B cell (primary cell): ENCODE data around the gene HTR2A. TPM values are rescaled to one million over a fixed set of nuclear protein-coding genes. Genes with fewer than 3 reads are reported as not detected.

ENCODE experiments used
- ATAC-seq: fragments of 200-7000 bp; cut with Tn5 transposase; one replicate; pipeline ENCODE4 v1.10.0; 2021; ENCODE audit warnings: low read depth, mild to moderate bottlenecking, moderate number of reproducible peaks, moderate library complexity
- CTCF ChIA-PET: fragments of 350-600 bp; sonication (Branson Sonifier 250); formaldehyde crosslinking; loops from one replicate; lab custom pipeline; 2021; ENCODE audit warnings: antibody characterized with exemption, inconsistent platforms; lab: Charles Lee
- POLR2A ChIA-PET: fragments of 350-600 bp; sonication (Branson Sonifier 250); formaldehyde crosslinking; loops from one replicate; lab custom pipeline; 2021; ENCODE audit warnings: antibody characterized with exemption; lab: Charles Lee
- DNase-seq: peaks from one replicate; pipeline ENCODE4 v3.0.0; 2013
- H2AFZ ChIP-seq: 2 replicates; pipeline ENCODE4 v1.6.1; 2012; ENCODE audit warnings: mild to moderate bottlenecking, low read depth, low read length; ENCODE audit not compliant: insufficient read depth, poor library complexity, severe bottlenecking
- H3K27ac ChIP-seq, 2 donors: 1 replicate in 1 of 2; 2 replicates in 1 of 2; pipeline ENCODE4 v1.5.1; 2012 to 2013; ENCODE audit warnings: low read length in 2 of 2, mild to moderate bottlenecking in 2 of 2, moderate library complexity in 1 of 2
- H3K27me3 ChIP-seq, 4 experiments: fragments of 200-600 bp in 1 of 4; sonication (generic) in 1 of 4; replicated peaks in 1 of 4; 1 replicate in 2 of 4; 2 replicates in 2 of 4; pipeline versions ENCODE4 v1.6.1 to v1.7.0; 2013 to 2016; ENCODE audit warnings: low read length in 3 of 4, mild to moderate bottlenecking in 2 of 4, mixed read lengths in 1 of 4, moderate library complexity in 1 of 4; ENCODE audit not compliant: insufficient read depth in 4 of 4, control insufficient read depth in 3 of 4; ENCODE audit errors: control extremely low read depth in 1 of 4
- H3K36me3 ChIP-seq, 2 experiments: replicated peaks in 1 of 2; 1 replicate in 1 of 2; 2 replicates in 1 of 2; pipeline versions ENCODE4 v1.6.1 to v1.7.1; 2013; ENCODE audit warnings: low read length in 1 of 2; ENCODE audit not compliant: insufficient read depth in 2 of 2, control insufficient read depth in 1 of 2; ENCODE audit errors: control extremely low read depth in 1 of 2, extremely low read depth in 1 of 2
- H3K4me1 ChIP-seq, 2 donors: fragments of 200-600 bp in 1 of 2; sonication (generic) in 1 of 2; 1 replicate in 1 of 2; 2 replicates in 1 of 2; pipeline versions ENCODE4 v1.5.1 to v1.6.1; 2013 to 2017; ENCODE audit warnings: low read length in 2 of 2; ENCODE audit not compliant: control insufficient read depth in 2 of 2, insufficient read depth in 2 of 2
- H3K4me2 ChIP-seq: replicated peaks from 2 replicates; pipeline ENCODE3; 2012; ENCODE audit warnings: mild to moderate bottlenecking, low read depth, low read length; ENCODE audit not compliant: poor library complexity, severe bottlenecking
- H3K4me3 ChIP-seq, 5 experiments: fragments of 200-600 bp in 1 of 5; sonication (generic) in 1 of 5; 1 replicate in 3 of 5; 2 replicates in 2 of 5; pipeline versions ENCODE4 v1.5.1 to v1.7.0; 2011 to 2016; ENCODE audit warnings: low read length in 4 of 5, mild to moderate bottlenecking in 4 of 5, low read depth in 2 of 5, control low read depth in 1 of 5, moderate library complexity in 1 of 5; ENCODE audit not compliant: insufficient read depth in 1 of 5; ENCODE audit errors: control extremely low read depth in 1 of 5, extremely low read depth in 1 of 5
- H3K79me2 ChIP-seq: fragments of 200-600 bp; sonication (generic); one replicate; pipeline ENCODE4 v1.6.0; 2016; ENCODE audit warnings: low read length; ENCODE audit not compliant: control insufficient read depth, insufficient read depth
- H3K9ac ChIP-seq: fragments of 200-600 bp; sonication (generic); 2 replicates; pipeline ENCODE4 v1.6.1; 2017; ENCODE audit warnings: mild to moderate bottlenecking, low read length, moderate library complexity
- H3K9me3 ChIP-seq, 3 donors: one replicate each; pipeline versions ENCODE4 v1.6.1 to v1.7.1; 2013; ENCODE audit warnings: low read length in 2 of 3; ENCODE audit not compliant: control insufficient read depth in 2 of 3, insufficient read depth in 1 of 3; ENCODE audit errors: control extremely low read depth in 1 of 3
- H4K20me1 ChIP-seq: 2 replicates; pipeline ENCODE4 v1.6.0; 2012; ENCODE audit warnings: mild to moderate bottlenecking, low read length; ENCODE audit not compliant: insufficient read depth, control insufficient read depth, poor library complexity, severe bottlenecking
- H3K27ac Mint-ChIP-seq: one replicate; pipeline ENCODE4 v1.8.0; 2021; ENCODE audit warnings: mixed read lengths
- H3K27me3 Mint-ChIP-seq: one replicate; pipeline ENCODE4 v1.8.0; 2021; ENCODE audit warnings: mixed read lengths
- H3K4me1 Mint-ChIP-seq: one replicate; pipeline ENCODE4 v1.8.0; 2021; ENCODE audit warnings: mixed read lengths
- H3K4me3 Mint-ChIP-seq: one replicate; pipeline ENCODE4 v1.8.0; 2021; ENCODE audit warnings: mixed read lengths
- H3K9me3 Mint-ChIP-seq: one replicate; pipeline ENCODE4 v1.8.0; 2022; ENCODE audit warnings: mixed read lengths; ENCODE audit not compliant: insufficient read depth
- CTCF ChIP-seq: fragments of 200-600 bp; IDR thresholded peaks from one replicate; pipeline ENCODE4 v1.8.0; 2022; ENCODE audit warnings: antibody characterized with exemption, mild to moderate bottlenecking
- EZH2 ChIP-seq: IDR thresholded peaks from 2 replicates; pipeline ENCODE4 v1.6.1; 2012; ENCODE audit warnings: borderline replicate concordance, low read depth, mild to moderate bottlenecking, moderate library complexity, low read length; ENCODE audit not compliant: insufficient read depth, poor library complexity, severe bottlenecking
- WGBS: methylation state at CpG from one replicate; pipeline ENCODE4 v1.1.5; 2013; ENCODE audit warnings: missing lambda C conversion rate; ENCODE audit not compliant: insufficient coverage; 5-methylcytosine and 5-hydroxymethylcytosine counted together
- intact Hi-C: fragments of 100-400 bp; cut with micrococcal nuclease; formaldehyde crosslinking; loops from one replicate; pipeline ENCODE4 v1.10.0; 2022
- polyA plus RNA-seq: library from polyadenylated mRNA; depleted of rRNA; stranded (reverse); fragments of >200 nt; gene quantifications from 2 replicates; pipeline ENCODE4 v1.2.3, GENCODE V29; 2012
- total RNA-seq, 2 donors: library from RNA; stranded (reverse); fragments of 120-200 nt in 1 of 2; gene quantifications; 1 replicate in 1 of 2; 2 replicates in 1 of 2; pipeline versions ENCODE4 v1.2.3 to v1.2.4, GENCODE V29; 2013 to 2022

HTR2A gene
- total and polyA plus RNA-seq, 2 donors (not counting 1 experiment from before 2014, with no cell fraction given) = not detected

GRCh38 chr13:46868091-46868490 lies 28.8 kb downstream of the HTR2A start:
- no peak overlapping the region for H3K4me3 Mint-ChIP-seq
- no peaks in the 10 kb centered on the region for H3K9me3 Mint-ChIP-seq
- WGBS = no CpG with 5 or more reads among the region's 2 CpGs
- ATAC-seq = no peak
- H3K27me3 Mint-ChIP-seq = no peaks in the 10 kb centered on the region
- Histone ChIP-seq H4K20me1 (no peaks in the 10 kb centered on the region), H3K27me3 (peaks cover 0 to 3% (median 0%) of the 10 kb centered on the region in 4 experiments), H3K4me1 (no peaks in the 10 kb centered on the region), H3K79me2 (no peaks in the 10 kb centered on the region), H2AFZ (no peak overlapping the region), H3K4me3 (no peak overlapping the region), H3K9me3 (no peaks in the 10 kb centered on the region), H3K27ac (no peak overlapping the region), H3K36me3 (no peaks in the 10 kb centered on the region), H3K4me2 (no peak overlapping the region), H3K9ac (no peak overlapping the region)
- POLR2A ChIA-PET = no interaction called here
- intact Hi-C loops = no loop called here
- no peaks in the 10 kb centered on the region for H3K4me1 Mint-ChIP-seq
- no peak for DNase-seq
- CTCF ChIA-PET = no interaction called here
- TF ChIP-seq CTCF (no peak), EZH2 (no peak)
- no peak overlapping the region for H3K27ac Mint-ChIP-seq

GRCh38 chr13:46866150-46866549 lies 30.7 kb downstream of the HTR2A start:
- Histone ChIP-seq H3K27ac (no peak overlapping the region), H3K79me2 (no peaks in the 10 kb centered on the region), H3K27me3 (peaks cover 0 to 3% (median 0%) of the 10 kb centered on the region in 4 experiments), H2AFZ (peak overlapping the region; percentile 39), H3K4me2 (no peak overlapping the region), H3K36me3 (no peaks in the 10 kb centered on the region), H3K9ac (no peak overlapping the region), H3K4me1 (no peaks in the 10 kb centered on the region), H3K9me3 (no peaks in the 10 kb centered on the region), H3K4me3 (no peak overlapping the region), H4K20me1 (no peaks in the 10 kb centered on the region)
- POLR2A ChIA-PET = no interaction called here
- Mint-ChIP-seq H3K27ac (no peak overlapping the region), H3K4me3 (no peak overlapping the region), H3K4me1 (peaks cover 4% of the 10 kb centered on the region), H3K27me3 (no peaks in the 10 kb centered on the region), H3K9me3 (no peaks in the 10 kb centered on the region)
- intact Hi-C loops = no loop called here
- CTCF ChIA-PET = no interaction called here
- WGBS = 9% methylated on average over 4 of the region's 4 CpGs
- TF ChIP-seq CTCF (no peak), EZH2 (no peak)
- no peak for DNase-seq
- no peak for ATAC-seq
